HCT116 (cell line): ENCODE data around the gene ST8SIA2. TPM values are rescaled to one million over a fixed set of nuclear protein-coding genes. Genes with fewer than 3 reads are reported as not detected.

Source experiments
- ATAC-seq: fragments of 200-7000 bp; cut with Tn5 transposase; 2 replicates; pipeline ENCODE4 v1.9.1; 2020; ENCODE audit warnings: mild to moderate bottlenecking, moderate library complexity
- BruUV-seq: library from RNA; stranded (reverse); fragments of 400-500 nt; replicated peaks from 2 replicates; lab custom pipeline; 2021; lab: Mats Ljungman, UMichigan
- CTCF ChIA-PET: fragments of 300-600 bp; sonication (Branson Sonifier 250); formaldehyde crosslinking; loops from one replicate; lab custom pipeline; 2021; ENCODE audit warnings: antibody characterized with exemption; lab: Charles Lee
- POLR2A ChIA-PET: fragments of 300-600, 350-600 bp; sonication (Branson Sonifier 250); formaldehyde crosslinking; loops from one replicate; lab custom pipeline; 2021; ENCODE audit warnings: antibody characterized with exemption; lab: Charles Lee
- RAD21 ChIA-PET, 2 experiments: fragments of 300-600 bp; sonication (Branson Sonifier 250); formaldehyde crosslinking; loops; one replicate each; lab custom pipeline; 2023; ENCODE audit warnings: low total read pairs in 2 of 2; ENCODE audit not compliant: uncharacterized antibody in 2 of 2, unreplicated experiment in 2 of 2, low non-redundant PET in 1 of 2; lab: Charles Lee
- DNase-seq: peaks from one replicate; pipeline ENCODE4 v3.0.0-alpha.2; 2010; ENCODE audit warnings: low read depth, low spot score
- H2AFZ ChIP-seq: fragments of 200-600 bp; shearing (Covaris generic), sonication (generic); 2 replicates; pipeline ENCODE4 v1.6.1; 2017; ENCODE audit warnings: low read depth, mixed run types, mixed read lengths, antibody characterized with exemption, low read length; ENCODE audit not compliant: poor library complexity, severe bottlenecking
- H3K27ac ChIP-seq: 2 replicates; pipeline ENCODE4 v1.5.1; 2012; ENCODE audit warnings: low read depth, low read length
- H3K27me3 ChIP-seq: fragments of 200-600 bp; sonication (generic); 2 replicates; pipeline ENCODE4 v1.6.1; 2016; ENCODE audit warnings: mixed run types, low read length, mixed read lengths; ENCODE audit not compliant: insufficient read depth
- H3K36me3 ChIP-seq, 2 experiments: fragments of 200-500 bp in 1 of 2; fragments of 200-600 bp in 1 of 2; sonication (Bioruptor generic) in 1 of 2; sonication (generic) in 1 of 2; 2 replicates each; pipeline versions ENCODE4 v1.5.1 to v1.6.1; 2014 to 2016; ENCODE audit warnings: low read length in 2 of 2, inconsistent platforms in 1 of 2, mixed read lengths in 1 of 2, mixed run types in 1 of 2; ENCODE audit not compliant: insufficient read depth in 2 of 2, control insufficient read depth in 1 of 2
- H3K4me1 ChIP-seq, 2 experiments: fragments of 200-600 bp in 1 of 2; sonication (generic) in 1 of 2; 2 replicates each; pipeline versions ENCODE4 v1.5.1 to v1.6.1; 2012 to 2017; ENCODE audit warnings: low read length in 2 of 2, inconsistent platforms in 1 of 2, mild to moderate bottlenecking in 1 of 2, mixed read lengths in 1 of 2, mixed run types in 1 of 2, moderate library complexity in 1 of 2; ENCODE audit not compliant: insufficient read depth in 2 of 2, control insufficient read depth in 1 of 2
- H3K4me2 ChIP-seq: fragments of 200-600 bp; sonication (generic); 2 replicates; pipeline ENCODE4 v1.6.1; 2017; ENCODE audit warnings: mixed run types, low read length, mixed read lengths
- H3K4me3 ChIP-seq, 2 experiments: fragments of 200-600 bp in 1 of 2; sonication (generic) in 1 of 2; replicated peaks in 1 of 2; 2 replicates each; pipeline ENCODE4 v1.5.1; 2011 to 2016; ENCODE audit warnings: low read length in 2 of 2, control low read depth in 1 of 2, low read depth in 1 of 2, mild to moderate bottlenecking in 1 of 2, mixed read lengths in 1 of 2, mixed run types in 1 of 2
- H3K79me2 ChIP-seq: fragments of 200-600 bp; sonication (generic); 2 replicates; pipeline ENCODE4 v1.6.1; 2017; ENCODE audit warnings: mild to moderate bottlenecking, mixed run types, low read length, moderate library complexity, mixed read lengths; ENCODE audit not compliant: insufficient read depth
- H3K9ac ChIP-seq: fragments of 200-600 bp; sonication (generic); 2 replicates; pipeline ENCODE4 v1.6.1; 2016; ENCODE audit warnings: low read length, mixed read lengths
- H3K9me2 ChIP-seq: fragments of 200-600 bp; sonication (generic), shearing (Covaris generic); 2 replicates; pipeline ENCODE4 v1.6.1; 2017; ENCODE audit warnings: mixed run types, mild to moderate bottlenecking, moderate library complexity; ENCODE audit not compliant: insufficient read depth
- H3K9me3 ChIP-seq, 2 experiments: fragments of 200-500 bp in 1 of 2; fragments of 200-600 bp in 1 of 2; sonication (Bioruptor generic) in 1 of 2; sonication (generic) in 1 of 2; 2 replicates each; pipeline ENCODE4 v1.6.1; 2014 to 2017; ENCODE audit warnings: low read length in 2 of 2, mixed read lengths in 2 of 2, inconsistent platforms in 1 of 2, low read depth in 1 of 2, mild to moderate bottlenecking in 1 of 2, mixed run types in 1 of 2, moderate library complexity in 1 of 2; ENCODE audit not compliant: control insufficient read depth in 1 of 2, insufficient read depth in 1 of 2
- H4K20me1 ChIP-seq: fragments of 200-600 bp; sonication (generic), shearing (Covaris generic); 2 replicates; pipeline ENCODE4 v1.6.1; 2017; ENCODE audit warnings: mixed run types, mild to moderate bottlenecking, moderate library complexity; ENCODE audit not compliant: insufficient read depth
- ATF3 ChIP-seq: IDR thresholded peaks from 2 replicates; pipeline ENCODE4 v1.6.1; 2012
- CBX3 ChIP-seq: IDR thresholded peaks from 2 replicates; pipeline ENCODE4 v1.6.1; 2012; ENCODE audit warnings: low read depth
- CEBPB ChIP-seq: IDR thresholded peaks from 2 replicates; pipeline ENCODE4 v1.6.1; 2012; ENCODE audit warnings: low read depth
- CTCF ChIP-seq, 3 experiments: fragments of 200-600 bp in 1 of 3; sonication (generic) in 1 of 3; IDR thresholded peaks in 2 of 3; conservative IDR thresholded peaks in 1 of 3; 2 replicates each; pipeline ENCODE4 v1.5.1; 2012 to 2017; ENCODE audit warnings: low read depth in 2 of 3, low read length in 2 of 3, antibody characterized with exemption in 1 of 3, borderline replicate concordance in 1 of 3, control low read depth in 1 of 3, mild to moderate bottlenecking in 1 of 3, mixed read lengths in 1 of 3, mixed run types in 1 of 3, moderate library complexity in 1 of 3; ENCODE audit not compliant: insufficient read depth in 1 of 3
- EGR1 ChIP-seq: IDR thresholded peaks from 2 replicates; pipeline ENCODE4 v1.6.1; 2012; ENCODE audit warnings: low read depth
- ELF1 ChIP-seq: IDR thresholded peaks from 2 replicates; pipeline ENCODE4 v1.6.1; 2012; ENCODE audit warnings: low read depth, borderline replicate concordance
- EZH2phosphoT487 ChIP-seq: fragments of 200-600 bp; IDR thresholded peaks from 2 replicates; pipeline ENCODE4 v1.6.1; 2018; ENCODE audit warnings: antibody characterized with exemption, borderline replicate concordance
- MAX ChIP-seq: IDR thresholded peaks from 2 replicates; pipeline ENCODE4 v1.6.1; 2012
- POLR2A ChIP-seq: IDR thresholded peaks from 2 replicates; pipeline ENCODE4 v1.7.0; 2011; ENCODE audit warnings: borderline replicate concordance; ENCODE audit not compliant: insufficient read depth, insufficient read length; ENCODE audit errors: extremely low read depth
- RAD21 ChIP-seq: IDR thresholded peaks from 2 replicates; pipeline ENCODE4 v1.6.1; 2012; ENCODE audit warnings: low read depth, mild to moderate bottlenecking
- REST ChIP-seq: IDR thresholded peaks from 2 replicates; pipeline ENCODE4 v1.6.1; 2012; ENCODE audit warnings: low read depth
- SIN3A ChIP-seq: IDR thresholded peaks from 2 replicates; pipeline ENCODE4 v1.6.1; 2012; ENCODE audit warnings: low read depth
- SRF ChIP-seq: IDR thresholded peaks from 2 replicates; pipeline ENCODE4 v1.6.1; 2012; ENCODE audit warnings: low read depth
- YY1 ChIP-seq: IDR thresholded peaks from 2 replicates; pipeline ENCODE4 v1.6.1; 2011; ENCODE audit warnings: low read length, low read depth, moderate library complexity, mild to moderate bottlenecking; ENCODE audit not compliant: insufficient replicate concordance; ENCODE audit errors: extremely low read depth
- ZFX ChIP-seq: fragments of 450-650 bp; IDR thresholded peaks from 2 replicates; pipeline ENCODE4 v1.6.1; 2017
- intact Hi-C: fragments of 100-400 bp; cut with micrococcal nuclease; formaldehyde crosslinking; loops from 2 replicates; pipeline ENCODE4 v1.10.0; 2022
- total RNA-seq: library from RNA; stranded (reverse); gene quantifications from one replicate; pipeline ENCODE4 v1.2.1, GENCODE V29; 2021; ENCODE audit not compliant: unreplicated experiment

The ST8SIA2 gene
- total RNA-seq, 1 experiment from 2014 or later = not detected

GRCh38 chr15:92438471-92438870, 44.8 kb downstream of the ST8SIA2 start:
- no peak overlapping the region for H2AFZ ChIP-seq
- no peak overlapping the region for H3K4me2 ChIP-seq
- no peaks in the 10 kb centered on the region for H3K4me1 ChIP-seq
- peaks cover 24% of the 10 kb centered on the region for H3K27me3 ChIP-seq
- H3K9ac ChIP-seq = no peak overlapping the region
- no TSS peak for BruUV-seq
- no peaks in the 10 kb centered on the region for H3K36me3 ChIP-seq
- H3K27ac ChIP-seq = no peak overlapping the region
- ChIA-PET RAD21 (no interaction called here), POLR2A (no interaction called here), CTCF (no interaction called here)
- H3K79me2 ChIP-seq = no peaks in the 10 kb centered on the region
- no peaks in the 10 kb centered on the region for H3K9me3 ChIP-seq
- H3K9me2 ChIP-seq = no peaks in the 10 kb centered on the region
- no peaks in the 10 kb centered on the region for H4K20me1 ChIP-seq
- ATAC-seq (no peak), DNase-seq (no peak)
- TF ChIP-seq ZFX (no peak), SIN3A (no peak), SRF (no peak), CEBPB (no peak)
- H3K4me3 ChIP-seq = no peak overlapping the region
- intact Hi-C loops = no loop called here

- ChIA-PET RAD21 (no interaction called here), POLR2A (no interaction called here), CTCF (no interaction called here)
- DNase-seq (no peak), ATAC-seq (no peak)
- H3K4me1 ChIP-seq = no peaks in the 10 kb centered on the region
- intact Hi-C loops = no loop called here
- H4K20me1 ChIP-seq = no peaks in the 10 kb centered on the region
- H3K9me2 ChIP-seq = no peaks in the 10 kb centered on the region
- H3K79me2 ChIP-seq = no peaks in the 10 kb centered on the region
- no peak overlapping the region for H2AFZ ChIP-seq
- no TSS peak for BruUV-seq
- H3K27ac ChIP-seq = no peak overlapping the region
- peaks cover 17% of the 10 kb centered on the region for H3K27me3 ChIP-seq
- H3K9ac ChIP-seq = no peak overlapping the region
- H3K9me3 ChIP-seq = no peaks in the 10 kb centered on the region
- no peak overlapping the region for H3K4me2 ChIP-seq
- H3K4me3 ChIP-seq = no peak overlapping the region
- no peaks in the 10 kb centered on the region for H3K36me3 ChIP-seq
- TF ChIP-seq EZH2phosphoT487 (no peak), MAX (no peak), CEBPB (no peak), ATF3 (no peak), YY1 (no peak), RAD21 (no peak), POLR2A (no peak), ZFX (no peak), EGR1 (no peak), SRF (no peak), CBX3 (no peak), ELF1 (no peak), REST (no peak), CTCF (IDR thresholded peaks at IDR 0.05 in 2 of 3, conservative IDR thresholded peaks at IDR 0.05 in 1 of 3; ENCODE audit: borderline replicate concordance in 1 of 3, insufficient read depth in 1 of 3, low read depth in 2 of 3, low read length in 2 of 3) (no peak)
Observed at GRCh38 chr15:92443381-92443780, 49.7 kb downstream of the ST8SIA2 start.
